Activated T-cell treated with anti-CD3 and anti-CD28 coated beads for 4 hours (primary cell): ENCODE data around the gene PRDM13.
"Not testable (repeated sequence)": the region's sequence is repeated elsewhere in the genome, so short reads cannot be mapped to it uniquely, and the experiment has no call there.

Source experiments
- DNase-seq: peaks from one replicate; pipeline ENCODE4 v3.0.0-alpha.2; 2020

Gene PRDM13

GRCh38 chr6:99638358-99638757, 31.7 kb downstream of the PRDM13 start:
- DNase-seq, result not testable (repeated sequence)

DNA sequence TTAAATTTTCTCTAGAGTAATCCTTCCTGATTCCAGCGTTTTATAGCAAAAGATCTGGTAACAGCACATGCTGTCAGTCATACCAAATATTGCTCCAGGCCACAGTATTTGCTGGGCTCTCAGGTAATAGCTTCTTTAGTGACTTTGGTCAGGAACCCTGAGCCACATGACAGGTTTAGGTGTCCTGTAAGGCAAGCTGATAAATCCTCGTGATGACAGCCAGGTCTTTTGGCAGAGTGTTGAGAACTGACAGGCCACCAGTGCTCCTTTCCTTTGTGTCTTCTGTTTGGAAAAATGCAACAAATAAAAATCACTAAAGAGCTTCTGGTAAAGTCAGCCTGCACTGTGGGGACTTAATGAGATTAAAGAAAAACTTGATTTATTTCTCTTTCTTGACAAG, 34.6 kb downstream of the PRDM13 start:
- DNase-seq, result no peak

GRCh38 chr6:99645986-99646385, 39.4 kb downstream of the PRDM13 start:
- DNase-seq, result no peak

- not testable (repeated sequence) for DNase-seq
These were observed 43.5 kb downstream of the PRDM13 start for GRCh38 chr6:99650091-99650571.

GRCh38 chr6:99660206-99660605, 53.6 kb downstream of the PRDM13 start:
- no peak for DNase-seq

GRCh38 chr6:99661870-99662269, 55.2 kb downstream of the PRDM13 start:
- no peak for DNase-seq

DNA sequence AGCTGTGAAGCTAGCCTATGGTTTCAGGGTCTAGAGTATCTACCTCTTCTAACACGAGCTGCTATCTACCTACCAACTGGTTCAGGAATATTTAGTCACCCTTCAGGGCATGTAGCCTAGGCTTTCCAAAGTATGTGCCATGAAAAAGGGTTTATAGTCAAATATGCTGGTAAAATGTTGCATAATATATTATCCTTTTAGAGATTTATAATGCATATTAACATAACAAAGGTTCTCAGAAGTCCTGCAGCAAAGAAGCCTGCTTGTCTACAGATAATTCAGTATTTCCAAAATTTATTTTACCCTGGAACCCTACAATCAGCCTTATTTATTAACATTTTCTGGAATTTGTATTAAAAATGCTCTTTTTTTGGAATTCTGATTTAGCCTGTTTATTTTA, 56.0 kb downstream of the PRDM13 start:
- no peak for DNase-seq
